GM12878 (cell line): ENCODE measurements around the gene NPLOC4.

Experiments
- CHD2 ChIP-seq: IDR thresholded peaks from 2 replicates; pipeline ENCODE4 v1.6.1; 2011; ENCODE audit warnings: low read depth, low read length, improper control_type of control experiment, borderline replicate concordance
- CHD4 ChIP-seq: fragments of 200-600 bp; sonication (generic); IDR thresholded peaks from 2 replicates; pipeline ENCODE4 v1.6.1; 2016; ENCODE audit warnings: mild to moderate bottlenecking
- CREB1 ChIP-seq: IDR thresholded peaks from 2 replicates; pipeline ENCODE4 v1.6.1; 2012; ENCODE audit warnings: low read depth, mild to moderate bottlenecking, inconsistent platforms
- CTCF ChIP-seq, 3 experiments: IDR thresholded peaks in 2 of 3; conservative IDR thresholded peaks in 1 of 3; 2 replicates each; pipeline ENCODE4 v1.5.1; 2011; ENCODE audit warnings: low read depth in 3 of 3, low read length in 3 of 3, mild to moderate bottlenecking in 3 of 3, control low read depth in 2 of 3, moderate library complexity in 2 of 3, inconsistent platforms in 1 of 3, mixed read lengths in 1 of 3; ENCODE audit not compliant: control insufficient read depth in 2 of 3, insufficient read depth in 1 of 3; ENCODE audit errors: extremely low read depth in 1 of 3
- E2F4 ChIP-seq: IDR thresholded peaks from 2 replicates; pipeline ENCODE4 v1.6.1; 2012; ENCODE audit warnings: low read depth, low read length, improper control_type of control experiment
- EZH2 ChIP-seq: IDR thresholded peaks from 2 replicates; pipeline ENCODE4 v1.6.1; 2012; ENCODE audit warnings: low read depth, mild to moderate bottlenecking, control low read depth, inconsistent platforms, low read length, borderline replicate concordance; ENCODE audit not compliant: control insufficient read depth
- MTA2 ChIP-seq: fragments of 450-650 bp; IDR thresholded peaks from 2 replicates; pipeline ENCODE4 v1.6.1; 2016; ENCODE audit warnings: low read depth, mild to moderate bottlenecking, moderate library complexity
- PAX5 ChIP-seq: IDR thresholded peaks from 2 replicates; pipeline ENCODE4 v1.6.1; 2011; ENCODE audit warnings: low read depth, low read length, borderline replicate concordance
- POLR2AphosphoS5 ChIP-seq: IDR thresholded peaks from 2 replicates; pipeline ENCODE4 v1.6.1; 2011; ENCODE audit warnings: mild to moderate bottlenecking, low read length, inconsistent platforms
- RFX5 ChIP-seq: IDR thresholded peaks from 2 replicates; pipeline ENCODE4 v1.6.1; 2011; ENCODE audit warnings: low read depth, low read length, improper control_type of control experiment
- STAT1 ChIP-seq: fragments of 450-650 bp; conservative IDR thresholded peaks from 2 replicates; pipeline ENCODE4 v1.6.1; 2014; ENCODE audit warnings: antibody characterized with exemption, mild to moderate bottlenecking
- SUPT20H ChIP-seq: IDR thresholded peaks from 2 replicates; pipeline ENCODE4 v1.6.1; 2011; ENCODE audit warnings: low read depth, mild to moderate bottlenecking, low read length, moderate library complexity, borderline replicate concordance; ENCODE audit not compliant: control insufficient read depth
- TAF1 ChIP-seq: IDR thresholded peaks from 2 replicates; pipeline ENCODE4 v1.6.1; 2011; ENCODE audit warnings: mild to moderate bottlenecking, low read depth, low read length, borderline replicate concordance
- YY1 ChIP-seq: IDR thresholded peaks from 2 replicates; pipeline ENCODE4 v1.6.1; 2011; ENCODE audit warnings: low read depth, mild to moderate bottlenecking, low read length

GRCh38 chr17:81581758-81582157 lies 55.2 kb downstream of the NPLOC4 start:
- TF ChIP-seq E2F4 = no peak
- TF ChIP-seq TAF1 = no peak
- TF ChIP-seq YY1 = no peak
- TF ChIP-seq MTA2 = no peak
- no peak for TF ChIP-seq RFX5
- no peak for TF ChIP-seq CTCF (IDR thresholded peaks at IDR 0.05 in 2 of 3, conservative IDR thresholded peaks at IDR 0.05 in 1 of 3; ENCODE audit: control insufficient read depth in 2 of 3, extremely low read depth in 1 of 3, insufficient read depth in 1 of 3, low read depth in 3 of 3, low read length in 3 of 3)
- no peak for TF ChIP-seq EZH2
- TF ChIP-seq POLR2AphosphoS5 = no peak
- no peak for TF ChIP-seq SUPT20H
- TF ChIP-seq STAT1 = no peak
- TF ChIP-seq PAX5 = no peak
- TF ChIP-seq CHD4 = no peak
- no peak for TF ChIP-seq CREB1
- TF ChIP-seq CHD2 = no peak
